HL-60 (cell line): ENCODE results near the gene CDRT15.

Experiments used
- GABPA ChIP-seq: IDR thresholded peaks from 2 replicates; pipeline ENCODE4 v1.6.1; 2012; ENCODE audit warnings: low read depth
- POLR2AphosphoS5 ChIP-seq: IDR thresholded peaks from 2 replicates; pipeline ENCODE4 v1.6.1; 2012; ENCODE audit warnings: low read depth
- SPI1 ChIP-seq: IDR thresholded peaks from 2 replicates; pipeline ENCODE4 v1.6.1; 2012; ENCODE audit warnings: low read depth, mild to moderate bottlenecking, borderline replicate concordance
- TF ChIP-seq, protein P1 (sequence below): IDR thresholded peaks from one replicate; pipeline ENCODE4 v1.5.1; 2011; ENCODE audit warnings: low read length, control low read depth, inconsistent platforms; ENCODE audit not compliant: insufficient read depth
- TF ChIP-seq, protein P2 (sequence below): IDR thresholded peaks from 2 replicates; pipeline ENCODE4 v1.6.1; 2012; ENCODE audit warnings: low read depth; ENCODE audit not compliant: insufficient replicate concordance

DNA sequence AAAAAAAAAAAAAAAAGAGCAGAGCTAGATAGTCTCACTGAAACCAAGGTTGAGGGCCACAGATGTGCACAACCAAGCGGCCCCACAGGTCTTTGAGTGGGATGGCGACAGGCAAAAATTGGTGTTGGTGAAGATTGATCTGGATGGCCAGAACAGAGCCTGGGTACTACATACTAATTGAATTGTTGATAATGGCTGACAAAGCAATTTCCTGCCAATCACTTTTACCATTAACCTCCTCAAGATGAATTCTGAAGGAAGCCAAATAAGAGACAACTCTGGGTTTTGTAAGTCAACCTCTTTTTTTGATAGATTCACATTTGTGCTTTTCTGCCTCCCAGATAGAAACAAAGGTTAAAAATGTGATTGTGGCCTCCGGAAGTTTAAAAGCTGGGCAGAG, 44.9 kb upstream of the CDRT15 start:
- TF ChIP-seq, protein P1, sequence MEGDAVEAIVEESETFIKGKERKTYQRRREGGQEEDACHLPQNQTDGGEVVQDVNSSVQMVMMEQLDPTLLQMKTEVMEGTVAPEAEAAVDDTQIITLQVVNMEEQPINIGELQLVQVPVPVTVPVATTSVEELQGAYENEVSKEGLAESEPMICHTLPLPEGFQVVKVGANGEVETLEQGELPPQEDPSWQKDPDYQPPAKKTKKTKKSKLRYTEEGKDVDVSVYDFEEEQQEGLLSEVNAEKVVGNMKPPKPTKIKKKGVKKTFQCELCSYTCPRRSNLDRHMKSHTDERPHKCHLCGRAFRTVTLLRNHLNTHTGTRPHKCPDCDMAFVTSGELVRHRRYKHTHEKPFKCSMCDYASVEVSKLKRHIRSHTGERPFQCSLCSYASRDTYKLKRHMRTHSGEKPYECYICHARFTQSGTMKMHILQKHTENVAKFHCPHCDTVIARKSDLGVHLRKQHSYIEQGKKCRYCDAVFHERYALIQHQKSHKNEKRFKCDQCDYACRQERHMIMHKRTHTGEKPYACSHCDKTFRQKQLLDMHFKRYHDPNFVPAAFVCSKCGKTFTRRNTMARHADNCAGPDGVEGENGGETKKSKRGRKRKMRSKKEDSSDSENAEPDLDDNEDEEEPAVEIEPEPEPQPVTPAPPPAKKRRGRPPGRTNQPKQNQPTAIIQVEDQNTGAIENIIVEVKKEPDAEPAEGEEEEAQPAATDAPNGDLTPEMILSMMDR: no peak
- TF ChIP-seq, protein P2, sequence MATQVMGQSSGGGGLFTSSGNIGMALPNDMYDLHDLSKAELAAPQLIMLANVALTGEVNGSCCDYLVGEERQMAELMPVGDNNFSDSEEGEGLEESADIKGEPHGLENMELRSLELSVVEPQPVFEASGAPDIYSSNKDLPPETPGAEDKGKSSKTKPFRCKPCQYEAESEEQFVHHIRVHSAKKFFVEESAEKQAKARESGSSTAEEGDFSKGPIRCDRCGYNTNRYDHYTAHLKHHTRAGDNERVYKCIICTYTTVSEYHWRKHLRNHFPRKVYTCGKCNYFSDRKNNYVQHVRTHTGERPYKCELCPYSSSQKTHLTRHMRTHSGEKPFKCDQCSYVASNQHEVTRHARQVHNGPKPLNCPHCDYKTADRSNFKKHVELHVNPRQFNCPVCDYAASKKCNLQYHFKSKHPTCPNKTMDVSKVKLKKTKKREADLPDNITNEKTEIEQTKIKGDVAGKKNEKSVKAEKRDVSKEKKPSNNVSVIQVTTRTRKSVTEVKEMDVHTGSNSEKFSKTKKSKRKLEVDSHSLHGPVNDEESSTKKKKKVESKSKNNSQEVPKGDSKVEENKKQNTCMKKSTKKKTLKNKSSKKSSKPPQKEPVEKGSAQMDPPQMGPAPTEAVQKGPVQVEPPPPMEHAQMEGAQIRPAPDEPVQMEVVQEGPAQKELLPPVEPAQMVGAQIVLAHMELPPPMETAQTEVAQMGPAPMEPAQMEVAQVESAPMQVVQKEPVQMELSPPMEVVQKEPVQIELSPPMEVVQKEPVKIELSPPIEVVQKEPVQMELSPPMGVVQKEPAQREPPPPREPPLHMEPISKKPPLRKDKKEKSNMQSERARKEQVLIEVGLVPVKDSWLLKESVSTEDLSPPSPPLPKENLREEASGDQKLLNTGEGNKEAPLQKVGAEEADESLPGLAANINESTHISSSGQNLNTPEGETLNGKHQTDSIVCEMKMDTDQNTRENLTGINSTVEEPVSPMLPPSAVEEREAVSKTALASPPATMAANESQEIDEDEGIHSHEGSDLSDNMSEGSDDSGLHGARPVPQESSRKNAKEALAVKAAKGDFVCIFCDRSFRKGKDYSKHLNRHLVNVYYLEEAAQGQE: no peak
- no peak for TF ChIP-seq GABPA
- no peak for TF ChIP-seq POLR2AphosphoS5
- no peak for TF ChIP-seq SPI1
